CD4-positive, alpha-beta T cell treated with Interleukin-12 subunit alpha and Interleukin-12 subunit beta, for 1 hour (primary cell): ENCODE measurements around the gene PRKRIP1.
A peak's percentile ranks its signal among the peaks of the same experiment; 100 is the strongest.
"Not testable (repeated sequence)": the region's sequence is repeated elsewhere in the genome, so short reads cannot be mapped to it uniquely, and the experiment has no call there.

Source experiments
- DNase-seq: peaks from one replicate; pipeline ENCODE4 v3.0.0-alpha.2; 2020

The PRKRIP1 gene

DNA sequence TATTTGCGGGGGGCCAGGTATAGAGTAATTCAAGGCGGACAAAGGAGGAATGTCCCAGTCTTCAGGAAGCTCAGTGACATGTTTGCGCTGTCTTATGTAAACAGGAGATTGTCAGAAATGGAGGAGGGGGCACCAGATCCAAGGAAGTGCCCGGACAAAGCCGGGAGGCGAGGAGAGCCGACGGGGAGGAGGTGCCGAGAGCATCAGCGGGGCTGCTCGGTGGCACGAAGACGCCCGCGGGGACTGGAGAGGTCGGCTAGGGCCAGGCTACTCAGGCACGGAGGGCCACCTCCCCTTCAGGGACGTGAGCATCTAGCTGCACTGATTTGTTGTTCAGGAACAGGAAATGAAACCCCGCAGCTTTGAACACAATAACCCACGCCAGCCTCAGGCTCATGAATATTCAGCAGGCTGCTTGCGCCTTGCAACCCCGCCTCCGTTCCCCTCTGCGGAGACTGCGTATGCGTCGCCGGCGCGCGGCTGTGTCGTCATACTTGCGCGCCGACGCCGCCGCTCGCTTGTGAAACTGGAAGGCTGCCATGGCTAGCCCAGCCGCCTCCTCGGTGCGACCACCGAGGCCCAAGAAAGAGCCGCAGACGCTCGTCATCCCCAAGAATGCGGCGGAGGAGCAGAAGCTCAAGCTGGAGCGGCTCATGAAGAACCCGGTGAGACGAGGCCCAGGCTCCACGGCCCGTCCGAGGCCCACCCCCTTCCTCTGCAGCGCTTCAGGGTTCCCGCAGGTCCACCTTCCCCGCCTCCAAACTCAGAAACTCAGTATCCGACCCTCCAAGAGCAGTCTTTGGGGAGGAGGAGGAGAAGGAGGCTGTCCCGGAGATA is at the start of gene PRKRIP1:
Gene PRKRIP1 (plus strand): TSS at position 491 of the 837 bp plus-strand sequence. CDS start 49 bp downstream, at position 540.
- peak; percentile 91 for DNase-seq

GRCh38 chr7:102346983-102347382 is 49.2 kb upstream of the PRKRIP1 start:
- not testable (repeated sequence) for DNase-seq

DNA sequence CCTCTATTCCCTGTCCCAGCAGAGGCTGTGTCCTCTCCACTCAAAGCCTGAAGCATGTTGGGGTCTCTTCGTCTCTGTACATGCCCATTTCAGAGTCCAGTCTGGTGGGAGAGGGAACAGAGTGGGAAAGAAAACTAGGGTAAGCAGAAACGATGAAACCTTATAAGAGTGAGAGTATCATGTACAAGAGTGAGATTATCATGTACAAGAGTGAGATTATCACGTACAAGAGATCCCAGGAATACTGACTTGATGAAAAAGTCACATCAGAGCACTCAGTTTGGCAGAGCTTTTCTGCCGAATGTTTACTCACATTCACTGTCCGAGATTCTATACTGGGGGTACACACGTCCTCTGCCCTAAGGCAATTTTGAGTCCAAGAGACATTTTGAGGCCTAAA is 39.8 kb upstream of the PRKRIP1 start, which contains the start of gene SPDYE6:
Gene SPDYE6 (minus strand): TSS at position 101 of the 400 bp plus-strand sequence. CDS start 421 bp downstream, outside the sequence.
- DNase-seq: not testable (repeated sequence)

DNA sequence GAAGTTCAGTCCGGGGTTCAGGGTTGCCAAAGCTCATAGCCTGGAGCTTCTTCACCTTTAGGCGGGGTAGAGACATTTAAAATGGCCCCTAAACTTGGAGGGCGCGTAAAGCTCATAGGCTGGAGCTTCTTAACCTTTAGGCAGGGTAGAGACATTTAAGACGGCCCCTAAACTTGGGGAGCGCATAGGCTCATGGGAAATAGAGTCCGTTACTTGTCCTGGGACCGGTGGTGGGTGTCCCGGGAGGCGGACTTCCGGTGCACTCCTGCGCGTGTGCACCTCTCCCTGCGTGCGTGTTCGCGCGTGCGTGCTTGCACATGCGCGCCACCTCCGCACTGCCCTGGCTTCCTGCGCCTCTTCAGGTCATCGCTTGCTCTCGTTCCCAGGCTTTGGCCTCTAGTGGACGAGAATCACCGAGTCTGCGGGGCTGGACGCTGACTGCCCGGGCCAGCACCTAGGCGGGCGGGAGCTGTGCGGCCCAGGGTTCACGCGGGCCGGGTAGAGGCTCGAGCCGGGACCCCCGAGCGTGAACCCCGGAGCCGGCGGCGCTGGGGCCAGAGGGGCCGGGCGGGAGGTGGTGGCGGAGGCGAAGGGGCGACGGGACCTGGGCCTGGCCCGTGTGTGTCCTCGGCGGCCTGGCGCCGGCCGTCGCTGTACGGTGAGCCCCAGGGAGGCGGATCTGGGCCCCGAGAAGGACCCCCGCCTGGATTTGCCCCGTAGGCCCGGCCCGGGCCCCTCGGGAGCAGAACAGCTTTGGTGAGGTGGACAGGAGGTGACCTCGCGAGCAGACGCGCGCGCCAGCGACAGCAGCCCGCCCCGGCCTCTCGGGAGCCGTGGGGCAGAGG is 32.4 kb upstream of the PRKRIP1 start:
- DNase-seq: peak; percentile 97

DNA sequence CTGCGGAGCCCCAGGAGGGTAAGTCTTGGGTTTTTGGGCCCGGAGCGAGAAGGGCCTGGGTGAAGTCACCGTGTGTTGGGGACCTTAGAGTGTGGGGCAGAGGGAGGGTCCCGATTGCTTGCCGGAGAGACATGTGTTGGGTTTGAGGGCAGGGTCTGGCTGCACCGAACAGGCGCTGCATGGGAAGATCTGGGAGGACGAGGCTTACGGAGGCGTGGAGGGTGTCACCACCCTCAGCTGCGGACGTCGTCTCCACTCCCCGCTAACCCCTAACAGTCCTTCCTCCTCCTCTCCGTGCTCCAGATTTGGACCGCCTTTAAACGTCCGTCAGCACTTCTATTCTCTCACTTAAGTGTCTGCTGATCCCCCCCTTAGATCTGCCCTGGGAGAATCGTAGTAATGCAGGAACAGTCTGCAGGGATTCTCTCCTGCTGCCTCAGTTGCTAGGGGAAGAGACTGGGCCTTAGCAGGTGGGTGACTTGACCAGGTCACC is 31.7 kb upstream of the PRKRIP1 start:
- DNase-seq: not testable (repeated sequence)

DNA sequence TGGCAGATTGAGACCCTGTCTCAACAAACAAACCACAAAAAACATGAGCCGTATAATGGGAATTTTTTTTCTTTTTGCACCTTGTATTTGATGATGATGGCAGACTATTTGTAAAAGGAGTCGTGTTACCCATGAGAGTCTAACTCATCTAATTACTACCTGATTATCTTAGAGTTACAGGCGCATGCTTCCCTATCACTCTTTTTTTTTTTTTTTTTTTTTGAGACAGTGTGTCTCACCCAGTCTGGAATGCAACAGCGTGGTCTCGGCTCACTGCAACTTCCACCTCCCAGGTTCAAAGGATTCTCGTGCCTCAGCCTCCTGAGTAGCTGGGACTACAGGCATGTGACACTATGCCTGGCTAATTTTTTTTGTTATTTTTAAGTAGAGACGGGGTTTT is 30.8 kb upstream of the PRKRIP1 start:
- DNase-seq: not testable (repeated sequence)

DNA sequence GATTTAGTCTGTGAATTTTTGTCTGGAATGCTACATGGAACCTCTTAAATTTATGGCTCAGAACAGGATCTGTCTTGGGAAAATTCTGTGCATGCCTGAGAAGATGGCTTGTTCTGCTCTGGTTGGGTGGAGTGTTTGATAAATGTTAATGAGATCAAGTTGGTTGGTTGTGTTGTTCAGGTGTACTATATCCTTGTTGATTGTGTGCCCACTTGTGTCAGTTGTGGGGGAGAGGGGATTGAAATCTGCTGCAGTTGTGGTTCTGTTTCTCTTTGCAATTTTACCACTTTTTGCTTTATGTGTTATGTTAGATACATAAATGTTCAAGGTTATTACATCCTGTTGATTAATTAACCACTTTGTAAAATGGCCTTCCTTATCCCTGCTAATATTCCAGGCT is 26.1 kb upstream of the PRKRIP1 start:
- DNase-seq: not testable (repeated sequence)

DNA sequence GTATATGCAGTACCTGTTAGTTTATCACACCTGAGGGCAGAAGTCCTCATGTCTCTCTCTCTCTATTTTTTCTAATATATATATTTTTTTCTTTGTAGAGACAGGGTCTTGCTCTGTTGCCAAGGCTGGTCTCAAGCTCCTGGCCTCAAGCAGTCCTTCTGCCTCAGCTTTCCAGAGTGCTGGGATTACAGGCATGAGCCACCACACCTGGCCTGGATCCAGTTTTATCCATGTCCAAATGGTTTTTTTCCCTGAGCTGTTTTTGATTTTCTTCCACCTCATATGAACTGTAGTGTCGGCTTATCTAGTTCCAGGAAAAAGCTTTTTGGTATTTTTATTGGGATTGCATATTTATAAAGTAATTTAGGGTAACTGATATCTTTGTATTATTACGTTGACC is 23.4 kb upstream of the PRKRIP1 start:
- DNase-seq: not testable (repeated sequence)

DNA sequence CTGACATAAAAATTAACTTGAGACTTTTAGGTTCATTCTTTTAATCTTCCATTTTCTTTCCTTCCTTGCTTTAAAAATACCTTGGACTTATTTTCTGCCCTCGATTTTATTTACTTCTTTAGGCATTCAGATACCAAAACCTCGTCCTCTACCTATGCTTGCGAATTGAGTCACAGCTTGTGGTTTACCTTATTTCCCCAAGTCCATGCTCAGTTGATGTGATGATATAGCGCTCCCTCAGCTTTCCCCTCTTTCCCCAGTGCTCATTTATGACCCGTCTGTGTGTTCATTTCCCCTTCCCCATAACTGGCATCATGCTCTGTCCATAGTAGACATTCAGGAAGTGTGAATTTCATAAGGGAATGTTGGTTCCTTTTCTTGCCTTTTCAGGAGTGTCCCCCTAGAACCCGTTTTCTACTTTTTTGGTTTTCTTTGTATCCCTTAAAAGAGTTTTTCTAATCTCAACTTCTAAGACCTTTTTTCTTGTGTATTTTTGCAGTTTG is 19.1 kb upstream of the PRKRIP1 start:
- no peak for DNase-seq

- not testable (repeated sequence) for DNase-seq
Measured at GRCh38 chr7:102380837-102381236, 15.3 kb upstream of the PRKRIP1 start.

DNA sequence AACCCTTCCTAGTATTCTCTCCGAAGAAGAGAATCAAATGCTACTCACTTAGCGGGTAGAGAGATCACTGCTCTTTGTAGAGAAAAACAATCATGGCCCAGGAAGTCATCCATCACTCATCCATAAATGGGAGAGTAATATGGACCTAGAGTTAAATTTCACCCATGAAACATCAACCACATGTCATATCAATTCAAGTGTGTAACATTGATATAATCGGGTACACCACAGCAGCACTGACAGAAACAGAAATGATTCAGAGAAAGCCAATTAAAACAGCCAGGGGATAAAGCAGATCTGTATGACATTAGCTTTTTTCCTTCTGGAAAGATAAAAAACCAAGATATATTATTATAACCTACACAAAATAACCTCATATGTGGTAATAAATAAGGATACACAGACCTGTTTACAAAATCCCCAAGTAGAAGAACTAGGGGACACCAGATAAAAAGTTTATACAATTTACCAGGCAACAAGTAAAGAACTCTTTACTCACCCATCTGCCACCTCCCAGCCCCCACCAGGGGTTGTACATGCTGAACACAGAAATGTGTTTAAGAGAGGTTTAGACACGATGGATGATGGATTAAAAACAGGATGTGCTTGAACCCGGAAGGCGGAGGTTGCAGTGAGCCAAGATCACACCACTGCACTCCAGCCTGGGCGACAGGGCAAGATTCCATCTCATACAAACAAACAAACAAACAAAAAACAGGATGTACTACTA is 14.3 kb upstream of the PRKRIP1 start:
- not testable (repeated sequence) for DNase-seq

DNA sequence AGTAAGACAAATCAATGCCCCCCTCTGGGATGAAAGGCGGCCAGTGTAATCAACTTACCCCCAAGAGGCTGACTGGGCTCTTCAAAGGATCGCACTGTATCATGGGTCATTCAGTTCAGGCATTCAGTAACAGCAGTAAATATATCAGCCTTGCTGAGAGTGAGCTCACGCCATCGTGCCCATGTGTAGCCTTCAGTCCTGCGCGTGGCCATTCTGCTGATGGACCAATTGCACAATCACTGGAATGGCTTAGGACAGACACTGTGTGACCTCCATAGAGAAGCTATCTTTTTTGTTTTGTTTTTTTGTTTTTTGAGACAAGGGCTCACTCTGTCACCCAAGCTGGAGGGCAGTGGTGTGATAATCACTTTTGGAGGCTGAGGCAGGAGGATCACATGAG is 9.1 kb upstream of the PRKRIP1 start:
- no peak for DNase-seq

DNA sequence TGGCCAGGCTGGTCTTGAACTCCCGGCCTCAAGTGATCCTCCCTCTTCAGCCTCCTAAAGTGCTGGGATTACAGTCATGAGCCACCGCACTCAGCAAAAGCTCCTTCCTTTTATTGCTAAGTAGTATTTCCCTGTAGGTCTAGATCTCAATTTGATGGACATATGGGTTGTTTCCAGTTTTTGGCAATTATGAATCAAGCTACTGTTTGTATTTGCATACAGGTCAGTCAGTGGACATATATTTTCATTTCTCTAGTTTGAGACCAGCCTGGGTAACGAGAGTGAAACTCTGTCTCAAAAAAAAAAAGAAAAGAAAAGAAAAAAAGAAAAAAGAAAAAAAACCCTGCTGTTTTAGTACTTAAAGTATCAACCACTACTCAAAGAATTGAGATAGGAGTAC is 6.4 kb upstream of the PRKRIP1 start:
- no peak for DNase-seq

DNA sequence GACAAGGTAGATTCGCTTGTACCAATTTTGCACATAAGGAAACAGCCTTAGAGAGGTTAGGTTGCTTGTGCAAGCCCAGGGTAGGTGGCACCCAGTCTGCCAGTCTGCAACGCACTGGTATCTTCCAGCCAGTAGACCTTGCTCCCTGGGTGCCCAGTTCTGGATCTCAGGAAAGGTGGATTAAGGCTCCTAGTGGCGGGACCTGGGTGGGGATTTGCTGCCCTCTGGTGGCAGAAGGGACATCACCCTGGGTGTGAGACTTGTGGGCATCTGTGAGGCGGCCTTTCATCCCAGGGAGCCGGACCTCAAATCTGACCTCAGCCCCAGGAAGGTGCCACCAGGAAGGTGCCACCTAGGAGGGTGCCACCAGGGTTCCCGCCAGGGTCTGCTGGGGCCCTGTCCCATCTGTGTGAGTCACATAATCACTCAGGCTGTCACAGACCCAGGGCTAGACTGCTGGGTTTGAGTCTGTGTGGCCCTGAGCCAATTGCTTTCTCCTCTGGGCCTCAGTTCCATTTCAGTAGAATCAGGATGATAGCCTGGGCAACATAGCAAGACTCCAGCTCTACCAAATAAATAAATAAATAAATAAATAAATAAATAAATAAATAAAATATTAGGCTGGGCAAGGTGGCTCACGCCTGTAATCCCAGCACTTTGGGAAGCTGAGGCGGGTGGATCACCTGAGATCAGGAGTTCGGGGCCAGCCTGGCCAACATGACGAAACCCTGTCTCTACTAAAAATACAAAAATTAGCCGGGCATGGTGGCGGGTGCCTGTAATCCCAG is 5.3 kb upstream of the PRKRIP1 start:
- peak; percentile 71 for DNase-seq

GRCh38 chr7:102392330-102392729 is 3.8 kb upstream of the PRKRIP1 start:
- DNase-seq: no peak

DNA sequence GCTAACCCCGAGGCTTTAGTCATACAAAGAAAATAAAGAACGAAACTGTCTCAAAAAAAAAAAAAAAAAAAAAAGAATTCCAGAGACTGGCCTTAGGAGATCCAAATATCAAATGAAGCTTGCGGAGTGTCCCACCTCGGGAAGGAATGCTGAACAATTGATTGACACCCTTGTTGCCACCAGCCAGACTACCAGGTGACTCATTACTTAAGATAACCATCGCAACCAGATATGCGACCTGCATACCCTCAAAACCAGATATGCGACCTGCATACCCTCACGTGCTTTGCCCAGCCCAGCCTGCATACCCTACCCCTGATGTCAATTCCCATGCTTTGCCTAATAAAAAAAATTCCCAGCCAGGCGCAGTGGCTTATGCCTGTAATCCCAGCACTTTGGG is 2.7 kb upstream of the PRKRIP1 start:
- DNase-seq: no peak

DNA sequence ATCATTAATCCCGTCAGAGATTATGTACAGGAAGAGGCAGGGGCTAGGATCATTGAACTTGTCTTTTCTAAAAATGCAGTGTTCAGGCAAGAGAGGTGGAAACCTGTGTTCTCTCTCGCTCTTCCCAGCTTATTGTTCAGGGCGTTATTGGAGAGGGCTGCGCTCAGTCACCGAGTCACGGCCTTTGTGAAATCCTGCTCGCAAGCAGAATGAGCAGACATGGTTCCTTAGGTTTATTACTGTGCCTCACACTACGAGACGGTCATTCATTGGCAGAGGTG is 631 bp upstream of the PRKRIP1 start:
- DNase-seq: no peak

DNA sequence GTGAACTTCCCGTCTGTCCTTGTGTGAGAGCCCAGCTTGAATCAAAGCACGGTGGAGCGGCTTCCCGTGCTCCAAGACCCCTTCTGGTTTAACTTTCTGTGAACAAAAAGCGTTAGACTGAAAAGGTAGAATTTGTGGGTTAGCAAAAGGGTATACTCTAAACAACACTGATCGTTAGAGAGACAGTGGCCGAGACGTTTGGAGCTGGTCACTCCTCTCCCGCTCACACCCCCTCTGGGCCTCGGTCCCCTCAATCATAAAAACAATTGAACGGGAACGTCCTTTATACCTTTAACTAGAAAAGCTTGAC is 502 bp downstream of the PRKRIP1 start:
- DNase-seq: no peak

DNA sequence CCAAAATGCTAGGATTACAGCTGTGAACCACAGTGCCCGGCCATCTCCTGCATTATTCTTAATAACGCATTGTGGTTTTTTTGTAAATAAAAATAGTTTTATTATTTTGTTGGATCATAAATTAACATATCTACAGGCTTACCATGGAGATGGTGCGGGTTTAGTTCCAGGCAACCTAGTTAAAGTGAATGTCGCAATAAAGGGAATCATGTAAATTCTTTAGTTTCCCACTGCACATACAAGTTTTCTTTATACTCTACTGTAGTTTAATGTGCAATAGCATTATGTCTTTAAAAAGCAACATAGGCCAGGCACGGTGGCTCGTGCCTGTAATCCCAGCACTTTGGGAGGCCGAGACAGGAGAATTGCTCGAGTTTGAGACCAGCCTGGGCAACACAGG is 2.4 kb downstream of the PRKRIP1 start:
- no peak for DNase-seq

- no peak for DNase-seq
Measured at GRCh38 chr7:102400360-102400759, 4.2 kb downstream of the PRKRIP1 start.

- no peak for DNase-seq
Measured at GRCh38 chr7:102403563-102403962, 7.4 kb downstream of the PRKRIP1 start.
